HG03135 (cell line): Measurements from ENCODE around the gene ADAR.
A peak's percentile ranks its signal among the peaks of the same experiment; 100 is the strongest.

Experiments used
- ATAC-seq: cut with Tn5 transposase; IDR thresholded peaks from one replicate; pipeline ENCODE4 v1.9.1; 2021; ENCODE audit warnings: mild to moderate bottlenecking, moderate library complexity; ENCODE audit not compliant: unreplicated experiment

ADAR gene

GRCh38 chr1:154559466-154560044 is 48.4 kb downstream of the ADAR start:
- ATAC-seq = peak; percentile 47

GRCh38 chr1:154558720-154559465 is 49.1 kb downstream of the ADAR start:
- ATAC-seq = peak; percentile 85

- ATAC-seq = peak; percentile 18
Measured at GRCh38 chr1:154557939-154558719, 49.9 kb downstream of the ADAR start, which contains the start of gene UBE2Q1. Gene UBE2Q1 (minus strand): TSS chr1:154558662. CDS start chr1:154558553, 109 bp downstream.

- no peak for ATAC-seq
Measured at GRCh38 chr1:154557248-154557938, 50.6 kb downstream of the ADAR start.

GRCh38 chr1:154556422-154556821 is 51.6 kb downstream of the ADAR start:
- ATAC-seq = no peak

GRCh38 chr1:154553056-154554030 is 54.6 kb downstream of the ADAR start:
- ATAC-seq = no peak

GRCh38 chr1:154552036-154552435 is 56.0 kb downstream of the ADAR start:
- ATAC-seq = no peak

- ATAC-seq = no peak
Measured at GRCh38 chr1:154551474-154551873, 56.5 kb downstream of the ADAR start.

GRCh38 chr1:154550657-154551056 is 57.3 kb downstream of the ADAR start:
- ATAC-seq = no peak

- no peak for ATAC-seq
Measured at GRCh38 chr1:154550070-154550469, 57.9 kb downstream of the ADAR start.

- no peak for ATAC-seq
Measured at GRCh38 chr1:154549202-154549770, 58.7 kb downstream of the ADAR start.

GRCh38 chr1:154548028-154548427 is 60.0 kb downstream of the ADAR start:
- ATAC-seq = no peak

GRCh38 chr1:154547105-154547732 is 60.8 kb downstream of the ADAR start:
- no peak for ATAC-seq

GRCh38 chr1:154546264-154547063 is 61.5 kb downstream of the ADAR start:
- ATAC-seq = no peak

GRCh38 chr1:154541231-154541630 is 66.8 kb downstream of the ADAR start:
- no peak for ATAC-seq

GRCh38 chr1:154539486-154540483 is 68.2 kb downstream of the ADAR start:
- no peak for ATAC-seq

- ATAC-seq = no peak
Measured at GRCh38 chr1:154536570-154536969, 71.4 kb downstream of the ADAR start.
